GM18861 (cell line): ENCODE results near the gene BCR.
"Not testable (repeated sequence)": the region's sequence is repeated elsewhere in the genome, so short reads cannot be mapped to it uniquely, and the experiment has no call there.

Experiments
- ATAC-seq: cut with Tn5 transposase; IDR thresholded peaks from one replicate; pipeline ENCODE4 v1.9.1; 2021; ENCODE audit not compliant: unreplicated experiment

The BCR gene

DNA sequence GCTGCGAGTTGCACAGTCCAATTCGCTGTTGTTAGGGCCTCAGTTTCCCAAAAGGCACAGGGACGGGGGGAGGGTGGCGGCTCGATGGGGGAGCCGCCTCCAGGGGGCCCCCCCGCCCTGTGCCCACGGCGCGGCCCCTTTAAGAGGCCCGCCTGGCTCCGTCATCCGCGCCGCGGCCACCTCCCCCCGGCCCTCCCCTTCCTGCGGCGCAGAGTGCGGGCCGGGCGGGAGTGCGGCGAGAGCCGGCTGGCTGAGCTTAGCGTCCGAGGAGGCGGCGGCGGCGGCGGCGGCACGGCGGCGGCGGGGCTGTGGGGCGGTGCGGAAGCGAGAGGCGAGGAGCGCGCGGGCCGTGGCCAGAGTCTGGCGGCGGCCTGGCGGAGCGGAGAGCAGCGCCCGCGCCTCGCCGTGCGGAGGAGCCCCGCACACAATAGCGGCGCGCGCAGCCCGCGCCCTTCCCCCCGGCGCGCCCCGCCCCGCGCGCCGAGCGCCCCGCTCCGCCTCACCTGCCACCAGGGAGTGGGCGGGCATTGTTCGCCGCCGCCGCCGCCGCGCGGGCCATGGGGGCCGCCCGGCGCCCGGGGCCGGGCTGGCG, at the start of gene BCR:
Gene BCR, plus strand, starts transcription at position 209 of the 592 bp plus-strand sequence. CDS start 452 bp downstream, outside the sequence.
- no peak for ATAC-seq

DNA sequence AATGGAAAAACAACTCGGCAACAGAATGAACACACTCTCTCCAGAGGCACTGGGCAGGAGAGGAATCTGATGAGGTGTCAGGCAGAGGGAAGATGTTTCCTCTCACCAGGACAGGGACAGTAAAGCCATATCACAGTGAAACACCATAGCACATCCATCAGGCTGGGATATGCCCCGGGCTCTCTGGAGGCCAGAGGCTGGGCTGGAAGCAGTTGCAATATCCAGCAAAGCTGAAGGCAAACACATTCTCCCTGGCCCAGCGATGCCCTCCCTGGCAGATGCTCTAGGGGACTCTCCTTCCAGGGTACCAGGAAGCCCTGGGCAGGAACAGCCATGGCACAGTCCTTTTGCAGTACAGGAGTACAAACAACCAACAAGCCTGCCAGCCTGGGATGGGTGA, 49.6 kb upstream of the BCR start:
- no peak for ATAC-seq

- ATAC-seq = no peak
Observed at GRCh38 chr22:23131931-23132330, 48.4 kb upstream of the BCR start.

GRCh38 chr22:23132376-23133091, 47.8 kb upstream of the BCR start:
- ATAC-seq = no peak

- no peak for ATAC-seq
Observed at GRCh38 chr22:23133922-23134321, 46.4 kb upstream of the BCR start.

DNA sequence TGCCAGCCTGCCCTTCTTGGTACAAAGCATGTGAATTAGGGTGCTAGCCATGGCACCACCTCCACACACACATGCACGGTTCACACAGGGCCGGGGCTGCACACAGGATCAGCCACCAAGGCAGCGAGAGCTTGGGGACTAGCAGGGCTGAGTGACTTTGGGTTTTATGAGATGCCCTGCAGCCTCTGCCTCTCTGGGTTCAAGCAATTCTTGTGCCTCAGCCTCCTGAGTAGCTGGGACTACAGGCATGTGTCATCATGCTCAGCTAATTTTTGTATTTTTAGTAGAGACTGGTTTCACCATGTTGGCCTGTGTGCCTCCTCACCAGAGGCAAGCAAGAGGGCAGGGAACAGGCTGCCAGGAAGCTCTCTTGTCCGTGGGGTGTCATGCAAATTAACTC, 43.3 kb upstream of the BCR start:
- ATAC-seq = not testable (repeated sequence)

DNA sequence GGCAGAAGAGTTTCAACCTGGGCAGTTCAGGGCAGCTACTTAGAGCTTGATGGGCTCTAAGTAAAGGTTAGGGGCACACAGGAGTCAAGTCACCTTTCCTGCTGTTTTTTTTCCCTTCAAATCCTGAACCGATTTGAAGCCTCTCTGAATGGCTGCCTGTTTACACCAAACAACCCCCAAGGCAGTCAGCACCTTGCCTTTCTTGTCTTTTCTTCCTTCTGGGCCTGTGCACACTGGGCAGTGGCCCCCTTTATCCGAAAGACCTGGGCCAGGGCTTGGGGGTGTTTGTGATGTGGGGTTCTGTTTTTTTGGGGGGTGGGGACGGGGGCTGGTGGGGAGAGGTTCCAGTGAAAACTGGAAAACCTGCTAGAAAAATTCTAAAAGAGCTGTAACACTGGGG, 42.8 kb upstream of the BCR start:
- ATAC-seq = no peak

DNA sequence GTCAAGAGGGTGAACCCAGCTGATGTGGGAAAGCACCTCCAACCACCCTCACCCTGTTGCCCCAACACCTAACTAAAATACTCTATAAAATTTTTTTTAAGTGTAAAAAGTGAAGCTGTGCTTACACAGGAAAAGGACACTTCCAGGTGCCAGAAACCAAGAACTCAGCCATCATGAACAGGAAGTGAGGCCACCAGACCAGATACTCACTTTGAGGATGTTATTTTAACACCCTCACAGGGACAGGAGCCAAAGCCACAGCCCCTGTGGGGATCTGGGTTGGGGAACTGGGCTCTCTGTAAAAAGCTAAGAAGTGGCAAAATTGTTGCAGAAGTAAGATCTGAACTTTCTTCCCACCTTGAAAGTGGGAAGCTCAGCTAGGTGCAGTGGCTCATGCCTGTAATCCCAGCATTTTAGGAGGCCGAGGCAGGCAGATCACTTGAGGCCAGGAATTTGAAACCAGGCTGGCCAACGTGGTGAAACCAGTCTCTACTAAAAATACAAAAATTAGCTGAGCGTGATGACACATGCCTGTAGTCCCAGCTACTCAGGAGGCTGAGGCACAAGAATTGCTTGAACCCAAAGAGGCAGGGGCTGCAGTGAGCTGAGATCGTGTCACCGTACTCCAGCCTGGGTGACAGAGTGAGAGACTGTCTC, 42.3 kb upstream of the BCR start:
- ATAC-seq = no peak

- no peak for ATAC-seq
Observed at GRCh38 chr22:23138584-23139435, 41.5 kb upstream of the BCR start.

- no peak for ATAC-seq
Observed at GRCh38 chr22:23140385-23140784, 39.9 kb upstream of the BCR start.

DNA sequence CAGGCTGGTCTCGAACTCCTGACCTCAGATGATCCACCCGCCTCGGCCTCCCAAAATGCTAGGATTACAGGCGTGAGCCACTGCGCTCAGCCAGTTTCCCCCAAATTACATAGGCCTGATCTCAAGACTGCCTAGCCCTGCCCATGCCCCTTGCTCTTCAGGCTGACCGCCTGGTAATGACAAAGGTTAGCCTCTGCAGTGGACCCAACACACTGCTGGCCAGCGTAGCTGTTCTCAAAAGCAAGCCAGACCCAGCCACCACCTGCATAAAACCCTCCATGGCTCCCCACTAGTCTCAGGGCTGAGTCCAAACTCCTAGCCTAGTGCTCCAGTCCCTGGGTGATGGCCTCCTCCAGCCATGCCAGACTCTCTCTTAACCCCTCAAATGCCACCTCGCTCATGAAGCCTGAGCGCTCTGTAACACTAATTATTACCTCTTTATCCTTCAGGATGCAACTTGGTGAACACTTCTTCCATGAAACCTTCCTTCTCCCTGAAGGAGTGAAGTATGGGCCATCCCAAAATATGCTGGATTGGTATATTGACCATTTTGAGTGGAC, 37.7 kb upstream of the BCR start:
- ATAC-seq = no peak

DNA sequence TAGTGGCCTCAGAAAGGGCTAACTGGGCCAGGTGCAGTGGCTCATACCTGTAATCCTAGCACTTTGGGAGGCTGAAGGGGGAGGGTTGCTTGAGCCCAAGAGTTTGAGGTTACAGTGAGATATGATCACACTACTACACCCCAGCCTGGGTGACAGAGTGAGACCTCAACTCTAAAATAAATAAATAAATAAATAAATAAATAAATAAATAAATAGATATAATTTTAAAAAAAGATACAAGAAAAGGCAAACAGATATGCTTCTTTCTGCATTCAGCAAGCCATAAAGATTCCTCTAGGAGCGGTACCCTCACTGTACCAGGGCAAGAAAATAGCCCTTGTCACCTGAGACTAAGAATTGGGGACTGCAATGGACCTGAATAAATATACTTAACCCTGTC, 37.2 kb upstream of the BCR start:
- no peak for ATAC-seq

DNA sequence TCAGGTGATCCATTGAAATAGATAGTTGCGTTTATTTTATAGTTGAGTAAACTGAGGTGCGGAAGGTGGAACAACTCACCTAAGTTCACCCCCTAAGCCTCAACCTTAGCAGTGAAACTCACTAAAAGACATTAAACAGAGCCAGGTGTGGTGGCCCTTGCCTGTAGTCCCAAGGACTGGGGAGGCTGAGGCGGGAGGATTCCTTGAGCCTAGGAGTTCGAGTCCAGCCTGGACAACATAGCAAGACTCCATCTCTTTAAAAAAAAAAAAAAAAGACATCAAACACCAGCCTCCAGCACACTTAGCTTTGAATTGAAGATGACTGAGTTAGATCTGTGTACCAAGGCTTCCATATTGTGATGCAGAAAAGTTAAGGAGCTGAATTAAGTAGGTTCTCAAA, 35.9 kb upstream of the BCR start:
- no peak for ATAC-seq

- no peak for ATAC-seq
Observed at GRCh38 chr22:23144932-23145877, 35.1 kb upstream of the BCR start, which contains the start of gene RAB36. Gene RAB36, plus strand, starts transcription at chr22:23145477. Its CDS starts 1,140 bp downstream, at chr22:23146617.

GRCh38 chr22:23145878-23146470, 34.3 kb upstream of the BCR start:
- no peak for ATAC-seq

DNA sequence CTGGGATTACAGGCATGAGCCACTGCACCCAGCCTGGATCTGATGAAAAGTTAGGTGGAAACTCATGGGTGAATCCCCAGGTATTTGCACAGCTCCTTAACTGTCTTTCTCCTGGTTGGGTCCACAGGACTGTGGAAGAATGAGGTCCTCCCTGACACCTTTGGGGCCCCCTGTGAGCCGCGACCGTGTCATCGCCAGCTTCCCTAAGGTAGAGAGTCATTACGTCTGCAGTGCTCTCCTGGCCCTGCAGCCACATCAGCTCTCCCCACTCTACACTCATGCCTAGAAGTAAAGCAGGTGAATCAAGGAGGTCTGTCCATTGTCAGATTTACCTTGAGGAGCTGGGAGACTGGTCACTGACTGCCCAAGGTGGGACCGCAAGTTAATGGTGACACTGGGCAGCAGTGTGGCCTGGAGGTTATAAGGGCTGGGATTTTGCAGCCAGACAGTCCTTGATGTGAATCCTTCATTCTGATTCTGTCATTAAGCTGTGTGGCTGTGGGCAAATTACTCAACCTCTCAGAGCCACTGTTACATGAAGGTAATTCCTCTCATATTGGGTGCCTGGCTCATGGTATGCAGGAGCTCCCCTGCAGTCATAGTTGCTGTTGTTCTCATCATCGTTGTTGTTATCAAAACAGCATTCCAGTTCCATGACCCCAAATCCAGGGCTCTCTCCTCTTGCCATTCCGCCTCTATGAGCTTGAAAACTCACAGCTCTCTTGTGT, 33.7 kb upstream of the BCR start:
- ATAC-seq = no peak

GRCh38 chr22:23147617-23148387, 32.5 kb upstream of the BCR start:
- ATAC-seq = no peak

DNA sequence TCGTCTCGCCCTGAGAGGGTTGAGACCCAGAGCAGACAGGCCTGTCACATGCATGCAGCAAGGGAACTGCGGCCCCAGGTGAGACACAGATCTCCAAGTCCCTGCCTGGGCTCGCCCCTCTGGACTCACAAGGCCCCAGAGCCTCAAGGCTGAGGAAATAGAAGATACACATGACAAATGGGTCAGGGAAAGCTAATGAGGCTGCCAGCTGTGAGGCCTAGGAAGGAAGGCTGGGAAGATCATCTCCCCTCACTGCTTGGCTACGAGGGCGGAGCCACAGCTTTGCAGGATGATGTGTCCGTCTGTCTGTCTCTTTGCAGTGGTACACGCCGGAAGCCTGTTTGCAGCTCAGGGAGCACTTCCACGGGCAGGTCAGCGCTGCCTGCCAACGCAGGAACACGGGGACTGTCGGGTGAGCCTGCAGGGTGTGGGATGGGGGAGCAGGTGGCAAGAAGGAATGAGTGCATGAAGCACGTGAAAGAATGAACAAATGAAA, 30.5 kb upstream of the BCR start:
- ATAC-seq = no peak
